Measurements from ENCODE around the gene ST6GAL2.

ST6GAL2 gene

GRCh38 chr2:106816974-106817373 is 69.0 kb downstream of the ST6GAL2 start:
- no peak for DNase-seq

- DNase-seq = no peak
These were observed 73.1 kb downstream of the ST6GAL2 start for GRCh38 chr2:106812841-106813240.

- DNase-seq = no peak
These were observed 73.6 kb downstream of the ST6GAL2 start for GRCh38 chr2:106812383-106812782.

- DNase-seq = no peak
These were observed 80.3 kb downstream of the ST6GAL2 start for GRCh38 chr2:106805716-106806115.

- no peak for DNase-seq
These were observed 81.8 kb downstream of the ST6GAL2 start for GRCh38 chr2:106804161-106804560.

GRCh38 chr2:106800976-106801655 is 84.9 kb downstream of the ST6GAL2 start:
- DNase-seq = no peak

GRCh38 chr2:106800180-106800579 is 85.8 kb downstream of the ST6GAL2 start:
- DNase-seq = no peak

- DNase-seq = no peak
These were observed 87.0 kb downstream of the ST6GAL2 start for GRCh38 chr2:106798826-106799552.

GRCh38 chr2:106797494-106797893 is 88.5 kb downstream of the ST6GAL2 start:
- no peak for DNase-seq

- no peak for DNase-seq
These were observed 93.3 kb downstream of the ST6GAL2 start for GRCh38 chr2:106792671-106793070.

GRCh38 chr2:106789185-106789584 is 96.8 kb downstream of the ST6GAL2 start:
- DNase-seq = no peak

- no peak for DNase-seq
These were observed 103.3 kb downstream of the ST6GAL2 start for GRCh38 chr2:106782681-106783080.

- DNase-seq = no peak
These were observed 104.8 kb downstream of the ST6GAL2 start for GRCh38 chr2:106781196-106781595.

- no peak for DNase-seq
These were observed 114.2 kb downstream of the ST6GAL2 start for GRCh38 chr2:106771811-106772210.

- no peak for DNase-seq
These were observed 115.0 kb downstream of the ST6GAL2 start for GRCh38 chr2:106770986-106771385.

GRCh38 chr2:106764614-106765013 is 121.4 kb downstream of the ST6GAL2 start:
- no peak for DNase-seq

GRCh38 chr2:106759966-106760365 is 126.0 kb downstream of the ST6GAL2 start:
- DNase-seq = no peak

GRCh38 chr2:106758901-106759497 is 127.0 kb downstream of the ST6GAL2 start:
- no peak for DNase-seq
